NCI-H2029 treated with DMSO at 0.1 percent for 48 hours (cell line): ENCODE measurements around the gene KLF1.

Experiments used
- DNase-seq: peaks from one replicate; lab custom pipeline; 2025; lab: John Stamatoyannopoulos, UW

The KLF1 gene

DNA sequence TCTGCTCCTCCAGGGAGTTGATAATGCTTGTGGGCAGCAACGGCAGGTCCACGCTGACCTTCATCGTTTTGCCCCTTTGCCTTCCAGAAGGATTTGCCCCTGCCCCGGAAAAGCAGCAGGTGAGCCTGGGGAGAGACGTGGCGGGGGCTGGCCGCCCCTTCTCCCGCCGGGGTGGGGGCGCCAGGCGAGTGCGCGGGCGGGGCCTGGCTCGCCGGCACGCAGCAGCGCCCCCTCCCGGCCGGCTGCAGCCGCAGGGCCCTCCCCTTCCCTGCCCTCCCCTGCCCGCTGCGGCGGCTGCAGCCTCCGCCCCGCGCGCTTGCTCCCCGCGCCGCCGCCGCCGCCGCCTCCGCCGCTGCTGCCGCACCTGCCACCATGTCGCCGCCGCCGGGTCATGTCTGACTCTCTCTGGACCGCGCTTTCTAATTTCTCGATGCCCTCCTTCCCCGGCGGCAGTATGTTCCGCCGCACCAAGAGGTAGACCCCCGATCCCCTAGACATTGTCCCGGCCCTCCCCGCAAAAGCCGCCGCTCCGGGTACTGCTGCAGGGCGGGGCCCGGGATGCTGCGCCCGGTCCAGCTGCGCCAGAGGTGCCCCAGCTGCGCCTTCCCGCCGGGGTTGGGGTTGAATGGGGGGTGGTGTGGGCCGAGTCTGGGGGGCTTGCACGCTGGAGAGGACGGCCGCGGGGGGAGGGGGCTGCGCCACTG is 48.7 kb downstream of the KLF1 start, which contains the start of gene MAST1:
MAST1 (plus strand) TSS at position 334 of the 704 bp plus-strand sequence; CDS start at position 392, 58 bp downstream.
- no peak for DNase-seq

DNA sequence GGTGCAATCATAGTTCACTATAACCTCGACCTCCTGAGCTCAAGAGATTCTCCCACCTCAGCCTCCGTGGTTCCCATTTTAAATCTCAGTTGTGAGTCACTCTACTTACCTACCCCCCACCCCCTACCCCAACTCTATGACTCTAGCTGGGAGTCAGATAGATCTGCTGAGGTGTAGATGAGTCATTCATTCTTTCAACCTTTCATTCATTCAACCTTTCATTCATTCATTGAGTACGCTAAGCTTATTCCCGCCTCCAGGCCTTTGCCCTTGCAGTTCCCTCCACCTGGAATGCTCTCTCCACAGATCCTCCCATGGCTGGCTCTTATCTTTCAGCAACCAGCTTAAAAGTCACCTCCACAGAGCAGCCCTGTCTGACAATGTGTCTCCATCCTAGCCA is 49.8 kb downstream of the KLF1 start:
- no peak for DNase-seq

DNA sequence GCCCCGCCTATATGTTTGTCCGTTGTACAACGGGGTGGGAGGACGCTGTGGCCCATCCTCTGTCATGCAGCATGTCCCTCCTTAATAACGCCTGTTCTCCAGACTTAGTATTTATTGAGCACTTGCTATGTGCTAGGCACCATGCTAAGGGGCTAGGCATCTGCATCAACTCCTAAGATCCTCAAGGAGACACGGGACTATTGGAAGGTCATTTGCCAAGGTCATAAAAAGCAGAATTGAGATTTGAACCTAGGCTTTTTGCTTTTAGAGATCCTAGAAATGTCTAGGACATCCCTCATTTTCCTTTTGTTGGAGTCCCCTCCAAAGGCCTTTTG is 50.5 kb downstream of the KLF1 start:
- no peak for DNase-seq

DNA sequence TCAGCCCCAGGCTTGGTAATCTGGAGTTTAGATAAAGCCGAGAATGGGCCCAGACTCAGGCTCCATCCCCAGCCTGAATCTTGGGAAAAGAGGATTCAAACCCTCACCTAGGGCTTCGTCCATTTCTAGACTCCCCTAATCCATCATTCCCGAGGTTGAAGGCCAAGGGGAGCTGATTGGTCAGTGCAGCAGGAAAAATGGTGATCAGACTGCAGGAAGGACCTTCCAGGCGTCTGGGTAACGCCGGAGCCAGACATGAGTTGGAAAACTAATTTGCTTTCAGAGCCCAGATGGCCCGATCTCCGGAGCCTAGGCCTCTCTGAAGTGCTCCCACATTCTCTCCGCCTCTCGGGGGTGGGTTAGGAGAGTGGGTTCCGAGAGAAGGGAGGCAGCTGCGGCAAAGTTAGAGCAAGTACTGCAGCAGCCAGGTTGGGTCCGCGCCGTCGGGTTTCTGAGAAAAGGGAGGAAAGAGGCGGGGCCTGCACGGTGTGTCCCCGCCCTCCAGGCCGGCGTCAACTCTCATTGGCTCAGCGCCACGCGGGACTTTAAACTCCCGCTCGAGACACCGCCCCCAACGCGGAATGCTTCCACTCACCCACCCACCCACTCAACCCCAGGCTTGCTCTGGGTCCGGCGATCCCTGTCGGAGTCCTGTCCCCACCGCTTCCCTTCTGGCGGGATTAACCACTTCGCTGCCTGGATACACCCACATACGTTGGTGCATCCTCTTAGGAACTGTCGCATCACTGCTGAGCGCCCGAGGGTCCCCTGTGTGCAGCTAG is 51.8 kb downstream of the KLF1 start:
- peak; percentile 42 for DNase-seq

DNA sequence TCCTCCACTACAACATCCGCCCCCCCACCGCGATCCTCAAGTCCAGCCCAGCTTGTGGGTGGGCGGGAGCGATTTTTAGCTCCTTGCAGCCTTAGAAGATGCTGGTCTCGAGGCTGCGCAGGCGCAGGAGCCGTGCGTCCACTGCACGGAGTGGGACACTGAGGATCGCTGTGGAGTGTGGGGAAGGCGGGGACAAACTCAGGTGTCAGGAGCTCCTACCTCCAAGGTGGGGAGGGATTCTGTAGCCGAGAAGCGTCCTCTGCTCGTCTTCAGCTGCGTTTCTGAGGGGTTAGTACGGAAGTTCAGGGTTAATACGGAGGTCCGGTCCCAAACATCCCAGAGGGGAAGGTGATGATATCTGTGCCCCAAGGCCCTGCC is 52.4 kb downstream of the KLF1 start, which contains the start of gene RTBDN:
RTBDN (minus strand) TSS at position 14 of the 378 bp plus-strand sequence. CDS start 4,600 bp downstream, outside the sequence.
- peak; percentile 12 for DNase-seq
